Midbrain (tissue), 1 donor: ENCODE data around the gene HDAC10.

ENCODE experiments used
- DNase-seq: peaks from one replicate; lab custom pipeline; 2025; lab: John Stamatoyannopoulos, UW

The HDAC10 gene

GRCh38 chr22:50200461-50201190, 50.4 kb downstream of the HDAC10 start, which contains the start of gene SELENOO:
TSS of gene SELENOO (plus strand) at chr22:50201011. CDS start at chr22:50201037, 26 bp downstream.
- DNase-seq: peak; percentile 89

DNA sequence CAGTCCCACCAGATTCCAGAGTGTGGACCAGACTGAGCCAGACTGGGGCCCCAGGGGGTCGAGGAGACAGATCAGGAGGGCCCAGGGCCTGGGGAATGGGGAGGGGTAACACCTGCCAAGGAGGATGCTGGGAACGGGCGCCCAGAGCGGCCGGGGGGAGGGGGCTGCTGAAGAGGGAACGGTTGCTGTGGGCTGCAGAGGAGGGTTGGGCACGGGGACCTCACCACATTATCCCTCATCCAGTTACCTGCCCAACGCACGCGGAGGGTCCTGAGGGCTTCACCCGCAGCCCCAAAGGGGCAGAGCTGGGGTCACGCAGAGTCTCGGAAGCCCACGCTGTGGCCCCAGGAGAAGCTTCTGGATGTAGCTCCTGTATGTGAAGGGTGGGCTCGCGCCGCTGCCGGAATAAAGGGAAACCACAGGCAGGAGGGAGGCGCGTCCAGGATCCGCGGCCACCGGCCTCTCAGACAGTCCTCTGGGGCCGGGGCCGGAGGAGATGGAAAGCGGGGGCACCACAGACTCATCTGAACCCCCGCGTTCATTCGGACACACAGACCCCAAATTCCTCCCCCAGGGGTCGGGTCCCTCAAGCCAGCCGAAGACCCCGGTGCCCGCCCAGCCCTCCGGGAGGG, 51.1 kb downstream of the HDAC10 start:
- no peak for DNase-seq

GRCh38 chr22:50199251-50199721, 51.8 kb downstream of the HDAC10 start:
- no peak for DNase-seq

DNA sequence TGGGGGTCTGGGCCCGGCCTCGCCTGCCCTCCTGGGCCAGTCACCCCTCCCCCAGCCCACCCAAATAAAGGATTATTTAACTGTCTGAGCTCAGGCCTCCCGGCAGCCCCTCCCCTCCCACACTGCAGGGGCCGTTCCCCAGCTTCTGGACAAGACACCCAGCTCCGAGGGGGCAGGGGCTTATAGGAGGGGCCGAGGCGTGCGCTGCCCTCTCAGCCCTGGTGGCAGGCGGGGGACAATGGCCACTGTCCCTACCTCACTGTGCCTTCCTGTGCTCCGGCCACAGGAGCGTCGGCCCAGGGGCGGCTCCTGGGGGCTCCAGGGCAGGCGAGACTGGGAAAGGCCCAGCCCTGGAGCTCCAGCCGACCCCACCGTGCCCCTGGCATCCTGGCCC, 52.4 kb downstream of the HDAC10 start:
- no peak for DNase-seq

DNA sequence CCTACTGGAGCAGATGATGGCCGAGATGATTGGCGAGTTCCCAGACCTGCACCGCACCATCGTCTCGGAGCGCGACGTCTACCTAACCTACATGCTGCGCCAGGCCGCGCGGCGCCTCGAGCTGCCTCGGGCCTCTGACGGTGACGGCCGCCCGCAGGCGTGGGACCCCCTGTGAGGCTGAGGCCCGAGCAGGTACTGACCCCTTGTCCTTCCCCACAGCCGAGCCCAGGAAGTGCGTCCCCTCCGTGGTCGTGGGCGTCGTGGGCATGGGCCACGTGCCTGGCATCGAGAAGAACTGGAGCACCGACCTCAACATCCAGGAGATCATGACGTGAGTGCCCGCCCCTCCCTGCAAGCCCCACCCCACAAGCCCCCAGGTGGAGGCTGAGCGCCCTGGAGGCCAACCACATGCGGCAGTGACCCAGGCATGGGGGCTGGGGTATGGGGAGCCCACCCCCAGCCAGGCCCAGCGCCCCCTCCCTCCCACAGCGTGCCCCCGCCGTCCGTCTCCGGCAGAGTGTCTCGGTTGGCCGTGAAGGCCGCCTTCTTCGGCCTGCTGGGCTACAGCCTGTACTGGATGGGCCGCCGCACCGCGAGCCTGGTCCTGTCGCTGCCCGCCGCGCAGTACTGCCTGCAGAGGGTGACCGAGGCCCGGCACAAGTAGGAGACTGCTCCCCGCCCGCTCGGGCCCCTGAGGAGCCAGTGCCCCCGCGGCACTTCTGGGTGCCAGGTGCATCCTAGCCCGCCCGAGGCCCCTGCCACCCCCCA, 53.0 kb downstream of the HDAC10 start:
- DNase-seq: no peak

DNA sequence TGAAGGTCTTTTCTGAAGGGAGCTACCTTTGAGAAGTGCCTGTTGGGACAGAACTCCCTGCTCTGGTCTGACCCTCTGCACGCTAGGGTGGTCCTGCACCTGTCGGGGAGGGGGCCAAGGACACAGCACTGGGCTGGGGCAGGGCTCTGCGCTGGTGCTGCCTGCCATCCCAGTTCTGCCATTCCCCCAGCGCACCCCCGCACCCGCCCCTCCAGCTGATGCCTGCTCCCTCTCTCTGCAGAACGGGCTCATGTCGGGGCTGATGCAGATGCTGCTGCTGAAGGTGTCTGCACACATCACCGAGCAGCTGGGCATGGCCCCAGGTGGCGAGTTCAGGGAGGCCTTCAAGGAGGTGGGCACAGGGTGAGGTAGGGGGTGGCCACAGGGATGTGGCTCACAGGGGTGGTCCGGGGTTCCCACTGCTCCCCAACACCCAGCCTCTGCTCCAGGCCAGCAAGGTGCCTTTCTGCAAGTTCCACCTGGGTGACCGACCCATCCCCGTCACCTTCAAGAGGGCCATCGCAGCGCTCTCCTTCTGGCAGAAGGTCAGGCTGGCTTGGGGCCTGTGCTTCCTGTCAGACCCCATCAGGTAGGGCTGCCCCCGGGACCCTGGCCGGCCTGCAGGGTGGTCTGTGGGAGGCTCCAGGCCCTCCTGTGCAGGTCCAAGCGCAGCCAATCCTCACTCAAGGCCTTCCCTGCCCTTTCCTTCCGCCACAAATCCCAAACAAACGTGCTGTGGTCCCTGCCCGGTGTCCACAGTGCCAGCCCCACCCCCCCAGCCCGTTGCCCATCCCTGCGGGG, 53.9 kb downstream of the HDAC10 start:
- no peak for DNase-seq

DNA sequence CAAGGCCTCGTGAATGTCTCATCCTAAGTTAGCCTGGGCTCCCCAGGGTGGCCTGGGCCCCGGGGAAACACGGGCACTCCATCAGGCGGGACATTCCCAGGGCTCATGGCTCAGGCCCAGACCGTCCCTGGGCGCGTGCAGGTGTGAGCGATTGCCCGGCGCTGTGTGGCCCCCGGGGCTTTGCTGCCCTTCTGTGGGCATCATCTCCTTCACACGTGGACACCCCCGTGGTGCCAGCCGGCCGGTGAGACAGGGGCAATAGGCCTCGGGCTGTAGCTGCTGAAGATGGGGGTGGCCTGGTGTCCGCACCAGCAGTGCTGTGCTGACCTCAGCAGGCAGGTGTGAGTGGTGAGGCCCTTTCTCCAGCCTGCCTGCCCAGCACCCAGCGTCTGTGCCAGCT, 54.8 kb downstream of the HDAC10 start:
- no peak for DNase-seq
